HepG2 (cell line): Measurements from ENCODE around the gene OSBPL3. TPM values are rescaled to one million over a fixed set of nuclear protein-coding genes. Genes with fewer than 3 reads are reported as not detected.

ENCODE experiments used
- ATAC-seq: fragments of 200-7000 bp; cut with Tn5 transposase; 3 replicates; pipeline ENCODE4 v1.9.1; 2020; ENCODE audit warnings: mild to moderate bottlenecking, moderate library complexity
- BruUV-seq: library from RNA; stranded (reverse); fragments of 400-500 nt; replicated peaks from 2 replicates; lab custom pipeline; 2021; lab: Mats Ljungman, UMichigan
- CTCF ChIA-PET: fragments of 300-600 bp; formaldehyde crosslinking; extraction: SDS; loops from one replicate; lab custom pipeline; 2021; ENCODE audit warnings: low total read pairs, inconsistent platforms, low intra/inter-chr PET ratio; lab: Yijun Ruan, JAX
- POLR2A ChIA-PET: fragments of 350-600 bp; sonication (Branson Sonifier 250); formaldehyde crosslinking; loops from one replicate; lab custom pipeline; 2020; ENCODE audit warnings: antibody characterized with exemption, inconsistent platforms; lab: Yijun Ruan, JAX
- DNase-seq: peaks from one replicate; pipeline ENCODE4 v3.0.0-alpha.2; 2015; ENCODE audit warnings: low spot score
- FAIRE-seq: peaks from 3 replicates; lab custom pipeline; 2011; peaks lifted over from hg19 to GRCh38; lab: Jason Lieb, UNC
- H2AFZ ChIP-seq: one replicate; pipeline ENCODE4 v1.6.1; 2011; ENCODE audit warnings: low read length, inconsistent platforms
- H3K27ac ChIP-seq: fragments of 300-600 bp; 3 replicates; pipeline ENCODE4 v1.8.0; 2011; ENCODE audit warnings: mixed run types, mild to moderate bottlenecking, mixed read lengths, low read length, inconsistent platforms; ENCODE audit not compliant: insufficient read depth; ENCODE audit errors: extremely low read length
- H3K27me3 ChIP-seq, 2 experiments: fragments of 200-600 bp in 1 of 2; 2 replicates in 1 of 2; 3 replicates in 1 of 2; pipeline versions ENCODE4 v1.6.0 to v1.8.0; 2011; ENCODE audit warnings: low read length in 2 of 2, mild to moderate bottlenecking in 2 of 2, moderate library complexity in 2 of 2, inconsistent platforms in 1 of 2; ENCODE audit not compliant: insufficient read depth in 2 of 2, control insufficient read depth in 1 of 2
- H3K36me3 ChIP-seq, 2 experiments: fragments of 200-600 bp in 1 of 2; replicated peaks in 1 of 2; 2 replicates in 1 of 2; 3 replicates in 1 of 2; pipeline versions ENCODE4 v1.5.1 to v1.8.0; 2011; ENCODE audit warnings: low read length in 2 of 2, inconsistent platforms in 1 of 2; ENCODE audit not compliant: insufficient read depth in 2 of 2, control insufficient read depth in 1 of 2
- H3K4me1 ChIP-seq: 2 replicates; pipeline ENCODE4 v1.5.1; 2012; ENCODE audit warnings: low read length, inconsistent platforms; ENCODE audit not compliant: insufficient read depth
- H3K4me2 ChIP-seq: 2 replicates; pipeline ENCODE4 v1.6.0; 2011; ENCODE audit warnings: low read depth, low read length, inconsistent platforms
- H3K4me3 ChIP-seq, 3 experiments: fragments of 200-600 bp in 1 of 3; sonication (generic), shearing (Covaris generic) in 1 of 3; replicated peaks in 1 of 3; 2 replicates each; pipeline ENCODE4 v1.5.1; 2011 to 2016; ENCODE audit warnings: low read length in 3 of 3, inconsistent platforms in 2 of 3, low read depth in 2 of 3, mild to moderate bottlenecking in 2 of 3, control low read depth in 1 of 3, mixed read lengths in 1 of 3; ENCODE audit not compliant: insufficient read depth in 1 of 3
- H3K79me2 ChIP-seq: one replicate; pipeline ENCODE4 v1.6.1; 2011; ENCODE audit warnings: low read length, inconsistent platforms; ENCODE audit not compliant: insufficient read depth
- H3K9ac ChIP-seq: 2 replicates; pipeline ENCODE4 v1.6.0; 2011; ENCODE audit warnings: mild to moderate bottlenecking, low read depth, low read length, inconsistent platforms; ENCODE audit not compliant: insufficient read depth
- H3K9me3 ChIP-seq: 2 replicates; pipeline ENCODE4 v1.5.1; 2012; ENCODE audit warnings: mild to moderate bottlenecking, low read length
- H4K20me1 ChIP-seq: 2 replicates; pipeline ENCODE4 v1.6.0; 2011; ENCODE audit warnings: inconsistent platforms, mild to moderate bottlenecking, low read length, moderate library complexity; ENCODE audit not compliant: insufficient read depth
- IRX3 ChIP-seq: sonication (generic); formaldehyde crosslinking; IDR thresholded peaks from 2 replicates; pipeline ENCODE4 v1.8.1; 2023; ENCODE audit warnings: mild to moderate bottlenecking, low read depth, missing genetic modification reagents, borderline replicate concordance
- MZF1 ChIP-seq: sonication (generic); formaldehyde crosslinking; IDR thresholded peaks from 2 replicates; pipeline ENCODE4 v1.8.1; 2023; ENCODE audit warnings: mild to moderate bottlenecking, missing genetic modification reagents, borderline replicate concordance
- NFRKB ChIP-seq: fragments of 450-650 bp; IDR thresholded peaks from 2 replicates; pipeline ENCODE4 v1.6.1; 2017
- PTBP1 ChIP-seq: fragments of 200-400 bp; formaldehyde crosslinking; IDR thresholded peaks from 2 replicates; pipeline ENCODE4 v1.6.1; 2018; ENCODE audit warnings: low read length, low read depth; ENCODE audit not compliant: poor library complexity, severe bottlenecking
- ZFX ChIP-seq: sonication (generic); formaldehyde crosslinking; IDR thresholded peaks from 2 replicates; pipeline ENCODE4 v1.4.0; 2020; ENCODE audit warnings: mild to moderate bottlenecking, low read depth, missing genetic modification reagents, moderate library complexity
- ZNF605 ChIP-seq: sonication (generic); formaldehyde crosslinking; IDR thresholded peaks from 2 replicates; pipeline ENCODE4 v1.8.0; 2022; ENCODE audit warnings: mild to moderate bottlenecking, missing genetic modification reagents
- ZNF709 ChIP-seq: sonication (generic); formaldehyde crosslinking; IDR thresholded peaks from 2 replicates; pipeline ENCODE4 v1.5.0; 2020; ENCODE audit warnings: mild to moderate bottlenecking, missing genetic modification reagents
- ZNF790 ChIP-seq: sonication (generic); formaldehyde crosslinking; IDR thresholded peaks from 2 replicates; pipeline ENCODE4 v1.8.0; 2022; ENCODE audit warnings: missing genetic modification reagents, mild to moderate bottlenecking, borderline replicate concordance
- ZNF891 ChIP-seq: sonication (generic); formaldehyde crosslinking; IDR thresholded peaks from 2 replicates; pipeline ENCODE4 v1.5.0; 2020; ENCODE audit warnings: mild to moderate bottlenecking, missing genetic modification reagents
- ZSCAN12 ChIP-seq: sonication (generic); formaldehyde crosslinking; IDR thresholded peaks from 2 replicates; pipeline ENCODE4 v1.9.0; 2021; ENCODE audit warnings: mild to moderate bottlenecking, missing genetic modification reagents
- WGBS: methylation state at CpG from one replicate; pipeline ENCODE4 v1.1.6; 2017; ENCODE audit warnings: low lambda C conversion rate; 5-methylcytosine and 5-hydroxymethylcytosine counted together
- in situ Hi-C: cut with HindIII; loops from 2 replicates; pipeline ENCODE4 v1.10.0; 2017; ENCODE audit warnings: low pct_unique_long_range_greater_than_20kb; ENCODE audit not compliant: extremely low pct_ligation_motif_present
- intact Hi-C: fragments of 100-400 bp; cut with micrococcal nuclease; formaldehyde crosslinking; loops from one replicate; pipeline ENCODE4 v1.10.0; 2022; ENCODE audit not compliant: unreplicated experiment
- polyA plus RNA-seq, 8 experiments: library from polyadenylated mRNA; depleted of rRNA in 3 of 8; stranded (reverse) in 7 of 8; unstranded in 1 of 8; fragments of >200 nt; fragmentation: Illumina TruSeq in 4 of 8; extraction: Trizol in 4 of 8; gene quantifications; 2 replicates each; pipeline versions ENCODE4 v1.2.1 to v1.2.3, GENCODE V29; 2011 to 2016; ENCODE audit warnings: low read depth in 4 of 8, missing spikeins in 1 of 8, mixed read lengths in 1 of 8; ENCODE audit not compliant: insufficient read depth in 1 of 8
- total RNA-seq, 5 experiments: library from RNA; depleted of rRNA; stranded (reverse); fragments of >200 nt; fragmentation: Illumina TruSeq; extraction: Trizol; gene quantifications; 2 replicates each; pipeline ENCODE4 v1.2.3, GENCODE V29; 2016; ENCODE audit warnings: low read depth in 1 of 5
- TF ChIP-seq, protein P1 (sequence below): sonication (generic); formaldehyde crosslinking; IDR thresholded peaks from 2 replicates; pipeline ENCODE4 v1.8.0; 2023; ENCODE audit warnings: mild to moderate bottlenecking, missing genetic modification reagents
- TF ChIP-seq, protein P2 (sequence below): IDR thresholded peaks from 2 replicates; pipeline ENCODE4 v1.6.1; 2012; ENCODE audit warnings: low read length, improper control_type of control experiment
- TF ChIP-seq, protein P3 (sequence below): sonication (generic); formaldehyde crosslinking; IDR thresholded peaks from 2 replicates; pipeline ENCODE4 v1.4.0; 2020; ENCODE audit warnings: missing genetic modification reagents, borderline replicate concordance
- TF ChIP-seq, protein P4 (sequence below): IDR thresholded peaks from 2 replicates; pipeline ENCODE4 v1.6.1; 2016; ENCODE audit warnings: missing compliant biosample characterization, missing genetic modification reagents, borderline replicate concordance

The OSBPL3 gene
- total and polyA plus RNA-seq, 2 of the 13 experiments (the other 11 are each of a cell fraction or from before 2014, with no cell fraction given) = 8.8 to 28.9 TPM

DNA sequence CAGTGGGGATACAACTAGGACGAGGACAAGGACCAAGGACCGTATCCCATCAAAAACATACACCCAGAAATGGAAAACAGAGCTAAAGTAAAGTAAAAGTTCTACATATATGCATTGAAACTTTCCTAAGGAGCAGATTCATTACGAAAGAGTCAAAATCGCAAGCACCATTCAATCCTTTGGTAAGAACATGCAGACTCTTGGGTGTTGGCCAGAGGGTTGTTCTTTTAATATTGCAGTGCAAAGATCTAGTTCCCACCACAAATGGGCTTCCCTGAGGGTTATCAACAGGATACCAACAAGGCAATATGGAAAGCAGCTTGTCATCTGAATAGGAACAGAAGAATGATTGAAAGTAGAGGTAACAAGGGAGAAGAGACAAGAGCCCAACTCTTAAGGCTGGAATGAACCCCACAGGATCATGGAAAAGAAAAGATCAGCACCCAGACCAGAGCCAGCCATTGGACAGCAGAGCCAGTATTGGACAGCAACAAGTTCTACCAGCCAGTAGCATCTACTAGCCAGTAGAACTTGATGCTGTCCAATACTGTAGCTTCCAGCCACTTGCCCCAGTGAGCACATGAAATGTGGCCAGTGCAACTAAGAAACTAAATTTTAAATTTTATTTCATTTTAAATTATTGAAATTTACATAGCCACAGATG is 66.0 kb downstream of the OSBPL3 start:
- H3K79me2 ChIP-seq = peaks cover 50% of the 10 kb centered on the region
- no TSS peak for BruUV-seq
- no peaks in the 10 kb centered on the region for H4K20me1 ChIP-seq
- no peak overlapping the region for H3K9ac ChIP-seq
- intact Hi-C loops = no loop called here
- no peaks in the 10 kb centered on the region for H3K9me3 ChIP-seq
- ATAC-seq (no peak), FAIRE-seq (no peak), DNase-seq (no peak)
- ChIA-PET CTCF (no interaction called here), POLR2A (no interaction called here)
- H3K4me1 ChIP-seq = no peaks in the 10 kb centered on the region
- no peak overlapping the region for H3K4me3 ChIP-seq
- no peak overlapping the region for H3K27ac ChIP-seq
- H3K4me2 ChIP-seq = no peak overlapping the region
- no peak overlapping the region for H2AFZ ChIP-seq
- no peaks in the 10 kb centered on the region for H3K36me3 ChIP-seq
- in situ Hi-C loops = no loop called here
- H3K27me3 ChIP-seq = no peaks in the 10 kb centered on the region
- WGBS = 97% methylated on average over 4 of the region's 4 CpGs
- no peak for TF ChIP-seq ZNF605 (CRISPR knock-in tag)
- TF ChIP-seq ZFX = no peak
- no peak for TF ChIP-seq ZSCAN12 (CRISPR knock-in tag)
- TF ChIP-seq, protein P1, sequence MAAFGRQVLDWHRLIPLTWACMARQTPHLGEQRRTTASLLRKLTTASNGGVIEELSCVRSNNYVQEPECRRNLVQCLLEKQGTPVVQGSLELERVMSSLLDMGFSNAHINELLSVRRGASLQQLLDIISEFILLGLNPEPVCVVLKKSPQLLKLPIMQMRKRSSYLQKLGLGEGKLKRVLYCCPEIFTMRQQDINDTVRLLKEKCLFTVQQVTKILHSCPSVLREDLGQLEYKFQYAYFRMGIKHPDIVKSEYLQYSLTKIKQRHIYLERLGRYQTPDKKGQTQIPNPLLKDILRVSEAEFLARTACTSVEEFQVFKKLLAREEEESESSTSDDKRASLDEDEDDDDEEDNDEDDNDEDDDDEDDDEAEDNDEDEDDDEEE (CRISPR knock-in tag) = no peak
- no peak for TF ChIP-seq NFRKB
- no peak for TF ChIP-seq ZNF709 (CRISPR knock-in tag)
- TF ChIP-seq, protein P2, sequence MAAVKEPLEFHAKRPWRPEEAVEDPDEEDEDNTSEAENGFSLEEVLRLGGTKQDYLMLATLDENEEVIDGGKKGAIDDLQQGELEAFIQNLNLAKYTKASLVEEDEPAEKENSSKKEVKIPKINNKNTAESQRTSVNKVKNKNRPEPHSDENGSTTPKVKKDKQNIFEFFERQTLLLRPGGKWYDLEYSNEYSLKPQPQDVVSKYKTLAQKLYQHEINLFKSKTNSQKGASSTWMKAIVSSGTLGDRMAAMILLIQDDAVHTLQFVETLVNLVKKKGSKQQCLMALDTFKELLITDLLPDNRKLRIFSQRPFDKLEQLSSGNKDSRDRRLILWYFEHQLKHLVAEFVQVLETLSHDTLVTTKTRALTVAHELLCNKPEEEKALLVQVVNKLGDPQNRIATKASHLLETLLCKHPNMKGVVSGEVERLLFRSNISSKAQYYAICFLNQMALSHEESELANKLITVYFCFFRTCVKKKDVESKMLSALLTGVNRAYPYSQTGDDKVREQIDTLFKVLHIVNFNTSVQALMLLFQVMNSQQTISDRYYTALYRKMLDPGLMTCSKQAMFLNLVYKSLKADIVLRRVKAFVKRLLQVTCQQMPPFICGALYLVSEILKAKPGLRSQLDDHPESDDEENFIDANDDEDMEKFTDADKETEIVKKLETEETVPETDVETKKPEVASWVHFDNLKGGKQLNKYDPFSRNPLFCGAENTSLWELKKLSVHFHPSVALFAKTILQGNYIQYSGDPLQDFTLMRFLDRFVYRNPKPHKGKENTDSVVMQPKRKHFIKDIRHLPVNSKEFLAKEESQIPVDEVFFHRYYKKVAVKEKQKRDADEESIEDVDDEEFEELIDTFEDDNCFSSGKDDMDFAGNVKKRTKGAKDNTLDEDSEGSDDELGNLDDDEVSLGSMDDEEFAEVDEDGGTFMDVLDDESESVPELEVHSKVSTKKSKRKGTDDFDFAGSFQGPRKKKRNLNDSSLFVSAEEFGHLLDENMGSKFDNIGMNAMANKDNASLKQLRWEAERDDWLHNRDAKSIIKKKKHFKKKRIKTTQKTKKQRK = no peak
- TF ChIP-seq, protein P3, sequence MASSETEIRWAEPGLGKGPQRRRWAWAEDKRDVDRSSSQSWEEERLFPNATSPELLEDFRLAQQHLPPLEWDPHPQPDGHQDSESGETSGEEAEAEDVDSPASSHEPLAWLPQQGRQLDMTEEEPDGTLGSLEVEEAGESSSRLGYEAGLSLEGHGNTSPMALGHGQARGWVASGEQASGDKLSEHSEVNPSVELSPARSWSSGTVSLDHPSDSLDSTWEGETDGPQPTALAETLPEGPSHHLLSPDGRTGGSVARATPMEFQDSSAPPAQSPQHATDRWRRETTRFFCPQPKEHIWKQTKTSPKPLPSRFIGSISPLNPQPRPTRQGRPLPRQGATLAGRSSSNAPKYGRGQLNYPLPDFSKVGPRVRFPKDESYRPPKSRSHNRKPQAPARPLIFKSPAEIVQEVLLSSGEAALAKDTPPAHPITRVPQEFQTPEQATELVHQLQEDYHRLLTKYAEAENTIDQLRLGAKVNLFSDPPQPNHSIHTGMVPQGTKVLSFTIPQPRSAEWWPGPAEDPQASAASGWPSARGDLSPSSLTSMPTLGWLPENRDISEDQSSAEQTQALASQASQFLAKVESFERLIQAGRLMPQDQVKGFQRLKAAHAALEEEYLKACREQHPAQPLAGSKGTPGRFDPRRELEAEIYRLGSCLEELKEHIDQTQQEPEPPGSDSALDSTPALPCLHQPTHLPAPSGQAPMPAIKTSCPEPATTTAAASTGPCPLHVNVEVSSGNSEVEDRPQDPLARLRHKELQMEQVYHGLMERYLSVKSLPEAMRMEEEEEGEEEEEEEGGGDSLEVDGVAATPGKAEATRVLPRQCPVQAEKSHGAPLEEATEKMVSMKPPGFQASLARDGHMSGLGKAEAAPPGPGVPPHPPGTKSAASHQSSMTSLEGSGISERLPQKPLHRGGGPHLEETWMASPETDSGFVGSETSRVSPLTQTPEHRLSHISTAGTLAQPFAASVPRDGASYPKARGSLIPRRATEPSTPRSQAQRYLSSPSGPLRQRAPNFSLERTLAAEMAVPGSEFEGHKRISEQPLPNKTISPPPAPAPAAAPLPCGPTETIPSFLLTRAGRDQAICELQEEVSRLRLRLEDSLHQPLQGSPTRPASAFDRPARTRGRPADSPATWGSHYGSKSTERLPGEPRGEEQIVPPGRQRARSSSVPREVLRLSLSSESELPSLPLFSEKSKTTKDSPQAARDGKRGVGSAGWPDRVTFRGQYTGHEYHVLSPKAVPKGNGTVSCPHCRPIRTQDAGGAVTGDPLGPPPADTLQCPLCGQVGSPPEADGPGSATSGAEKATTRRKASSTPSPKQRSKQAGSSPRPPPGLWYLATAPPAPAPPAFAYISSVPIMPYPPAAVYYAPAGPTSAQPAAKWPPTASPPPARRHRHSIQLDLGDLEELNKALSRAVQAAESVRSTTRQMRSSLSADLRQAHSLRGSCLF (CRISPR knock-in tag) = no peak
- TF ChIP-seq MZF1 (CRISPR knock-in tag) = no peak
- no peak for TF ChIP-seq IRX3 (CRISPR knock-in tag)
- TF ChIP-seq, protein P4, sequence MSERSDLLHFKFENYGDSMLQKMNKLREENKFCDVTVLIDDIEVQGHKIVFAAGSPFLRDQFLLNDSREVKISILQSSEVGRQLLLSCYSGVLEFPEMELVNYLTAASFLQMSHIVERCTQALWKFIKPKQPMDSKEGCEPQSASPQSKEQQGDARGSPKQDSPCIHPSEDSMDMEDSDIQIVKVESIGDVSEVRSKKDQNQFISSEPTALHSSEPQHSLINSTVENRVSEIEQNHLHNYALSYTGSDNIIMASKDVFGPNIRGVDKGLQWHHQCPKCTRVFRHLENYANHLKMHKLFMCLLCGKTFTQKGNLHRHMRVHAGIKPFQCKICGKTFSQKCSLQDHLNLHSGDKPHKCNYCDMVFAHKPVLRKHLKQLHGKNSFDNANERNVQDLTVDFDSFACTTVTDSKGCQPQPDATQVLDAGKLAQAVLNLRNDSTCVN = no peak
- no peak for TF ChIP-seq ZNF790 (CRISPR knock-in tag)
- TF ChIP-seq PTBP1 = no peak
- no peak for TF ChIP-seq ZNF891
